ENCODE measurements around the gene WNT9A.

Gene WNT9A

GRCh38 chr1:227901239-227901905 is 46.4 kb downstream of the WNT9A start:
- Histone ChIP-seq H3K4me3 (ENCODE audit: insufficient read length, low read depth) (no peak overlapping the region), H3K36me3 (ENCODE audit: insufficient read depth, insufficient read length, low read length) (no peaks in the 10 kb centered on the region)
- TF ChIP-seq YY1 (IDR thresholded peaks at IDR 0.05; ENCODE audit: insufficient read depth, insufficient read length) (no peak), SUZ12 (IDR thresholded peaks at IDR 0.05; ENCODE audit: extremely low read depth, insufficient read depth, insufficient read length) (no peak), ZNF274 (IDR thresholded peaks at IDR 0.05; ENCODE audit: low read depth, low read length) (no peak)

GRCh38 chr1:227900571-227901051 is 47.1 kb downstream of the WNT9A start:
- Histone ChIP-seq H3K9ac (ENCODE audit: insufficient read length, low read depth) (no peak overlapping the region), H3K4me1 (ENCODE audit: insufficient read depth, insufficient read length) (peaks cover 32% of the 10 kb centered on the region), H3K4me3 (ENCODE audit: insufficient read length, low read depth) (no peak overlapping the region), H3K9me3 (ENCODE audit: insufficient read depth, low read length) (no peaks in the 10 kb centered on the region), H3K36me3 (ENCODE audit: insufficient read depth, insufficient read length, low read length) (no peaks in the 10 kb centered on the region), H3K27me3 (ENCODE audit: insufficient read depth, insufficient read length) (no peaks in the 10 kb centered on the region)
- DNase-seq (ENCODE audit: low read depth, low spot score) = no peak
- TF ChIP-seq SUZ12 (IDR thresholded peaks at IDR 0.05; ENCODE audit: extremely low read depth, insufficient read depth, insufficient read length) = no peak
- TF ChIP-seq ZNF274 (IDR thresholded peaks at IDR 0.05; ENCODE audit: low read depth, low read length) = no peak
- no peak for TF ChIP-seq YY1 (IDR thresholded peaks at IDR 0.05; ENCODE audit: insufficient read depth, insufficient read length)

More at GRCh38 chr1:227901239-227901905, 46.4 kb downstream of the WNT9A start:
- no peak for DNase-seq (ENCODE audit: low read depth, low spot score)
- Histone ChIP-seq H3K27me3 (ENCODE audit: insufficient read depth, insufficient read length) (no peaks in the 10 kb centered on the region), H3K9me3 (ENCODE audit: insufficient read depth, low read length) (no peaks in the 10 kb centered on the region), H3K9ac (ENCODE audit: insufficient read length, low read depth) (no peak overlapping the region), H3K4me1 (ENCODE audit: insufficient read depth, insufficient read length) (peaks cover 28% of the 10 kb centered on the region)

GRCh38 chr1:227899820-227900449 is 47.8 kb downstream of the WNT9A start:
- no peak overlapping the region for H3K4me3 ChIP-seq (ENCODE audit: insufficient read length, low read depth)
- H3K36me3 ChIP-seq (ENCODE audit: insufficient read depth, insufficient read length, low read length) = no peaks in the 10 kb centered on the region
- H3K9ac ChIP-seq (ENCODE audit: insufficient read length, low read depth) = no peak overlapping the region
- TF ChIP-seq YY1 (IDR thresholded peaks at IDR 0.05; ENCODE audit: insufficient read depth, insufficient read length) = no peak
- no peak for TF ChIP-seq ZNF274 (IDR thresholded peaks at IDR 0.05; ENCODE audit: low read depth, low read length)
- no peak for TF ChIP-seq SUZ12 (IDR thresholded peaks at IDR 0.05; ENCODE audit: extremely low read depth, insufficient read depth, insufficient read length)
- no peak for DNase-seq (ENCODE audit: low read depth, low spot score)
- H3K4me1 ChIP-seq (ENCODE audit: insufficient read depth, insufficient read length) = peaks cover 37% of the 10 kb centered on the region
- H3K9me3 ChIP-seq (ENCODE audit: insufficient read depth, low read length) = no peaks in the 10 kb centered on the region
- no peaks in the 10 kb centered on the region for H3K27me3 ChIP-seq (ENCODE audit: insufficient read depth, insufficient read length)

GRCh38 chr1:227899141-227899819 is 48.5 kb downstream of the WNT9A start:
- H3K4me3 ChIP-seq (ENCODE audit: insufficient read length, low read depth) = no peak overlapping the region
- no peaks in the 10 kb centered on the region for H3K36me3 ChIP-seq (ENCODE audit: insufficient read depth, insufficient read length, low read length)
- peaks cover 33% of the 10 kb centered on the region for H3K4me1 ChIP-seq (ENCODE audit: insufficient read depth, insufficient read length)
- H3K9ac ChIP-seq (ENCODE audit: insufficient read length, low read depth) = no peak overlapping the region
- H3K9me3 ChIP-seq (ENCODE audit: insufficient read depth, low read length) = no peaks in the 10 kb centered on the region
- DNase-seq (ENCODE audit: low read depth, low spot score) = no peak
- no peak for TF ChIP-seq ZNF274 (IDR thresholded peaks at IDR 0.05; ENCODE audit: low read depth, low read length)
- TF ChIP-seq YY1 (IDR thresholded peaks at IDR 0.05; ENCODE audit: insufficient read depth, insufficient read length) = no peak
- TF ChIP-seq SUZ12 (IDR thresholded peaks at IDR 0.05; ENCODE audit: extremely low read depth, insufficient read depth, insufficient read length) = no peak
- H3K27me3 ChIP-seq (ENCODE audit: insufficient read depth, insufficient read length) = no peaks in the 10 kb centered on the region

GRCh38 chr1:227898502-227899140 is 49.1 kb downstream of the WNT9A start:
- no peak for DNase-seq (ENCODE audit: low read depth, low spot score)
- H3K36me3 ChIP-seq (ENCODE audit: insufficient read depth, insufficient read length, low read length) = no peaks in the 10 kb centered on the region
- no peak overlapping the region for H3K4me3 ChIP-seq (ENCODE audit: insufficient read length, low read depth)
- peaks cover 35% of the 10 kb centered on the region for H3K4me1 ChIP-seq (ENCODE audit: insufficient read depth, insufficient read length)
- TF ChIP-seq YY1 (IDR thresholded peaks at IDR 0.05; ENCODE audit: insufficient read depth, insufficient read length) (no peak), SUZ12 (IDR thresholded peaks at IDR 0.05; ENCODE audit: extremely low read depth, insufficient read depth, insufficient read length) (no peak)
- H3K27me3 ChIP-seq (ENCODE audit: insufficient read depth, insufficient read length) = no peaks in the 10 kb centered on the region
- no peaks in the 10 kb centered on the region for H3K9me3 ChIP-seq (ENCODE audit: insufficient read depth, low read length)
- no peak overlapping the region for H3K9ac ChIP-seq (ENCODE audit: insufficient read length, low read depth)

GRCh38 chr1:227897704-227898438 is 49.9 kb downstream of the WNT9A start:
- H3K9me3 ChIP-seq (ENCODE audit: insufficient read depth, low read length) = no peaks in the 10 kb centered on the region
- peaks cover 34% of the 10 kb centered on the region for H3K4me1 ChIP-seq (ENCODE audit: insufficient read depth, insufficient read length)
- TF ChIP-seq YY1 (IDR thresholded peaks at IDR 0.05; ENCODE audit: insufficient read depth, insufficient read length) (no peak), SUZ12 (IDR thresholded peaks at IDR 0.05; ENCODE audit: extremely low read depth, insufficient read depth, insufficient read length) (no peak)
- no peaks in the 10 kb centered on the region for H3K36me3 ChIP-seq (ENCODE audit: insufficient read depth, insufficient read length, low read length)
- DNase-seq (ENCODE audit: low read depth, low spot score) = no peak
- H3K27me3 ChIP-seq (ENCODE audit: insufficient read depth, insufficient read length) = no peaks in the 10 kb centered on the region
- H3K4me3 ChIP-seq (ENCODE audit: insufficient read length, low read depth) = no peak overlapping the region
- H3K9ac ChIP-seq (ENCODE audit: insufficient read length, low read depth) = no peak overlapping the region

Data from NT2/D1 (cell line).